GM21529 (cell line): ENCODE data around the gene UBL7.
"Not testable (repeated sequence)": the region's sequence is repeated elsewhere in the genome, so short reads cannot be mapped to it uniquely, and the experiment has no call there.

Experiments used
- ATAC-seq: cut with Tn5 transposase; IDR thresholded peaks from one replicate; pipeline ENCODE4 v1.9.1; 2021; ENCODE audit not compliant: unreplicated experiment

Gene UBL7

DNA sequence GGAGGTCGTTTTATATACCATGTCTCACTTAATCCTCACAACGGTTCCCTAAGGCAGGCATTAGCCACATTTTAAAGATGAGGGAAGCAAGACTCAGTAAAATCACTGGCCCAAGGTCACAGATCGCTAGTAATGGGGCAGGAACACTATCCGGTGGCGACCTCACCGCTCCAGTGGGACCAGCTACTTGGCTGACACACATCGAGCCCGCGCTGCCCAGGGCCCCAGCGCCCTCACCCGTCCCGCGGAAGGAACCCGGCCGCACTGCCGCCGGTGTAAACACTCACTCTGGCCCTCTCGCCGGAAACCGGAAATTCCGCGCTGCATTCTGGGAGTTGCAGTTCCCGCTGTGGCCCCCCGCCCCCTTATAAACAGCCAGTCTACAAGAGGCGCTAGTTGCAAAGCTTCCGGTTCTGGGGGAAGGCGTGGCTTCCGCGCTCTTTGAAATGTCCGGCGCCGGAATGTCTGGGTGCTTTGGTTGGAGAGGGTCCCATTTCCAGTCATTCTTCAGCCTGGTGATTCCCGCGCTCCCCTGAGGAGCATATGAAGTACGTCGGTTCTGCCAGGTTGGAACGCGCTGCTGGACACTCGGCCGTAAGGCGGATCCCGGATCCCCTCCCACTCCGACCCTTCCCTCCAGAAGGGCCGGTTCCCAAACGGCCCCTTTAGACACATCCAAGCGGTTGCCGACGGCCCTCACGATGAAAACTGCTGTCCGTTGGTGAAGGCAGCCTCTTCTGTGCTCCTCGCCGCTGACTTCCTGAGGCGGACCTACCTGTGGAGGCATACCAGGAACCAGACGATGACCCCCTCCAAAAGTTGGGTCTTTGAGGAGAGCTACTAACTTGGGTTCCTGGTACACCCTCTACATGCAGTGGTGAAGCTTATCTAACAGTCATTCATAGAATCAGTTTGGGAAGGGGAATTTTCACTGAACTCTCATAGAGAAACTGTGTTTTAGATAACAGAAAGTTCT lies at the start of gene UBL7:
TSS of gene UBL7 (minus strand) at position 290 of the 976 bp plus-strand sequence. CDS start 2,293 bp downstream, outside the sequence.
- ATAC-seq, result peak; percentile 70

GRCh38 chr15:74506515-74506840 lies 45.5 kb upstream of the UBL7 start:
- ATAC-seq, result no peak

DNA sequence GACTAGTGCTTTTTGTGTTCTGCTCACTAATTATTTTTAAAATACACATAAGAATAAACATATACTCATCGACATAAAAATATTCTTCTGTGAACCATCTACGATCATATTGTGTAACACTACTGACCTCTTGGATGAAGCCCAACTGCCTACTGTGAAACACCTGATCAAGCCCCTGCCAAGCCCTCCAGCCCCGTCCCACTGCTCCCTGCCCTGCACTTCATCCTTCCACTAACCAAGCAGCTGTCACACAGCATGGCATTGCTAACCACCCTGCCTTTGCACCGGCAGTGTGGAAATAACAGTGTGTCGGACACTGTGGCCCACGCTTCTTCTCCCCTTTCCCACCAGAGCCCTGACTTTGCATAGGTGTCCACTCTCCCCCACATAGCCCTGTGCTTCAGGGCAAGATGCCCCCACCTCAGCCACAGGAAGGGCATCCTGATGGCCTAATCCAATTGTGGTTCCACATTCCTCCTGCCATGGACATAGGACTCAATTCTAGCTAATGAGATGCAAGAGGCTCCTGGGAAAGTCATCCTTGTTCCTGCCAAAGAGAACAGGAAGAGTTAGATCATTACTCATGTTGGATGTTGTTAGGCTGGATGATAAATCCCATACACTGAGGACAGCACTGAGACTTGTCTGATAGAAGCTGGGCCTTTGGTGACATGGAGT lies 45.0 kb upstream of the UBL7 start:
- ATAC-seq, result no peak

GRCh38 chr15:74504836-74505235 lies 43.9 kb upstream of the UBL7 start:
- no peak for ATAC-seq

DNA sequence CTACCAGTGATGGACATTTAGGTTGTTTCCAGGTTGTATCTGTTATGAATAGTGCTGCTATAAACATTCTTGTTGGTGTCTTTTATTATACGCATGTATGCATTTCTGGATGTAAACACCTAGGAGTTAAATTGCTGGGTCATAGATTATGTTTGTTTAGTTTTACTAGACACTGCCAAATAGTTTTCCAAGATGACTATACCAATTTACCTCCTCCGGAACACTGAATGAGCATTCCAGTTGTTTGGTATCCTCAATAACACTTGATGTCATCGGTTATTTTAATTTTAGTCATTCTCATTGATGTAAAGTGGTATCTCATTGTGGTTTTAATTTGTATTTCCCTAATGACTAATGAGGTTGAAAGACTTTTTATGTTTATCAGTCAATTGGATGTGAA lies 43.5 kb upstream of the UBL7 start:
- no peak for ATAC-seq

GRCh38 chr15:74502301-74502700 lies 41.3 kb upstream of the UBL7 start:
- no peak for ATAC-seq

- no peak for ATAC-seq
These were observed 39.4 kb upstream of the UBL7 start for GRCh38 chr15:74500401-74500800.

- ATAC-seq, result no peak
These were observed 38.4 kb upstream of the UBL7 start for GRCh38 chr15:74499366-74499765.

- ATAC-seq, result no peak
These were observed 36.6 kb upstream of the UBL7 start for GRCh38 chr15:74497584-74497983.

DNA sequence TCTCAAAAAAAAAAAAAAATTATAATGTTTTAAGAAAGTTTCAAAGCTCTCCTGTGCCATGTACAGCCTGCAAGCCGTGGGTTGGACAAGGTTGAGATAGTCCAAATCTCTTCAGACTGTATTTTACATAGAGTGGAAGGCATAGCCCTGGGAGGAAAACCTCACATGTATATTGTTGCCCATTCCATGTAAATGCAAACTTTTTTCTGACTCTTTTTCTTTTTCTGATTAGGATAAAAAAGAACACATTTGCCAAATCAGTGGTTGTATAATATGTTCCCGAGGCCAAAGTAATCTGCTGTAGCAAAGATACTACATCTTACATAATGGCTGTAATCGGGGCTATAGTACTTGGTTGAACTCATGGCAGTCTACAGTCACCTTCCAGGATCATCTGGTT lies 35.7 kb upstream of the UBL7 start:
- ATAC-seq, result no peak

DNA sequence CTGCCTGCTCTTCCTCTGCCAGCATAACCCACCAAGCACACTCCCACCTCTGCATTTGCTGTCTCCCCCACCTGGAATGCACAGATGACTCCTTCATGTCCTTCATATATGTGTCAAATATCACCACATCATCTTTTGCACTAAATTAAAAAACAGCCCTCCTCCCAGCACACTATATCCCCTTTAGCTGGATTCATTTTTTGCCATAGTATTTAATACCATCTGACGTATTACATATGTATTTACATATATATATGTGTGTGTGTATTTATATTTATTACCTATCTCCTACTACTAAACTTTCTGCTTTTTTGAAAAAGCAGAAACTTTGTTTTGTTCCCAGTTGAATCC lies 29.4 kb upstream of the UBL7 start:
- ATAC-seq, result no peak

GRCh38 chr15:74489518-74490338 lies 28.8 kb upstream of the UBL7 start:
- ATAC-seq, result peak; percentile 65

GRCh38 chr15:74488776-74489175 lies 27.8 kb upstream of the UBL7 start:
- no peak for ATAC-seq

DNA sequence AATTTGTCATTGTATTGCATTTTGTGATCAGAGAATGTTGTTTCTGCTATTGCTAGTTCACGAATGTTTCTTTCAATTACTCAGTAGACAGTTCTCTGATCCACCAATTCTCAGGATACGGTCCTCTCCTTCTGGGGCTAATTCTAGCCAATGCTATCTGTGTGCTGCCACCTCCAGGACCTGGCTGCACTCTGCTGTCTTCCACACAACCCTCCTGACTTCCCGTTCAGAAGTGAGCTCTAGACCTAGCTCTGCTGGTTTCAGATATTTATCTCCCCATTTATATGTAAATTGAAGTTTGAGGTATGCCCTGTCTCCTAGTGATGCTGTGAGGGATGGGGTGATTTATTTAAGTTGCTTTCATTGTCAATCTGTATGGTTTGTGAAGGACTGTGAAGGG lies 21.7 kb upstream of the UBL7 start:
- ATAC-seq, result no peak

DNA sequence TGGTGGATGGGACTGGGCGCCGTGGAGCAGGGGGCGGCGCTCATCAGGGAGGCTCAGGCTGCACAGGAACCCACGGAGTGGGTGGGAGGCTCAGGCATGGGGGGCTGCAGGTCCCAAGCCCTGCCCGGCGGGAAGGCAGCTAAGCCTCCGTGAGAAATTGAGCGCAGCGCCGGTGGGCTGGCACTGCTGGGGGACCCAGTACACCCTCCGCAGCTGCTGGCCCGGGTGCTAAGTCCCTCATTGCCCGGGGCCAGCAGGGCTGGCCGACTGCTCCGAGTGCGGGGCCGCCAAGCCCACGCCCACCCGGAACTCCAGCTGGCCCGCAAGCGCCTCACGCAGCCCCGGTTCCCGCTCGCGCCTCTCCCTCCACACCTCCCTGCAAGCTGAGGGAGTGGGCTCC lies 19.4 kb upstream of the UBL7 start:
- not testable (repeated sequence) for ATAC-seq

DNA sequence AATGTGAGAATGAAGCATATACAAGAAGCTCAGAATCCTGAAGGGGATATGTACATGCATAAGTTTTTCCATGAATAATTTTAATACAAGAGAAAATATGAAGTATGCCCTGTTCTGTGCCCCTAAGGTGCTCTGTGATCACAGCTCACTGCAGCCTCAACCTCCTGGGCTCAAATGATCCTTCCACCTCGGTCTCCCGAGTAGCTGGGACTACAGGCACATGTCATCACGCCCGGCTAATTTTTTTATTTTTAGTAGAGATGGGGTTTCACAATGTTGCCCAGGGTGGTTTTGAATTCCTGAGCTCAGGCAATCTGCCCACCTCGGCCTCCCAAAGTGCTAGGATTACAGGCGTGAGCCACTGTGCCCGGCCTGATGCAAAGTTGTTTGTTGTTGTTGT lies 10.7 kb upstream of the UBL7 start:
- not testable (repeated sequence) for ATAC-seq

- no peak for ATAC-seq
These were observed 9.9 kb upstream of the UBL7 start for GRCh38 chr15:74470631-74471395.

- ATAC-seq, result no peak
These were observed 7.5 kb upstream of the UBL7 start for GRCh38 chr15:74468341-74469032.

DNA sequence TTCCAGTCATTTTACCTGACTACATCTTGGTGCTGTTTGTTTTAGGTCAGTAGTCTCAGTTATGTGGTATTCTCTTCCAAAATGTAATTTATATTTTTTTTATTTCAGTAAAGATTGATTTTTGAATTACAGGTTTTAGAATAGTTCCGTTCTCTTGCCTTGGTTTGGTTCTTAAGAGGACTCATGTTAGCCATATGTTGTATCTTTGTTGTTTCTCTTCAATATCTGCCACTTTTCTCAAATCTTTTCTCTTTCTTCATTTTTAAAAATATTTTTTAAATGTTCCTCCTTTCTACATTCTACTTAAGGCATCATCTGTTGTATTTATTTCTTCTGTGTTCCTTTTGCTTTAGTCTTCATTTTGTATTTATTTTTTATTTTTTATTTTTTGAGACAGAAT lies 5.6 kb upstream of the UBL7 start:
- ATAC-seq, result no peak

- no peak for ATAC-seq
These were observed 3.9 kb upstream of the UBL7 start for GRCh38 chr15:74464897-74465296.
